ENCODE data around the gene ATP9A.

ATP9A gene

DNA sequence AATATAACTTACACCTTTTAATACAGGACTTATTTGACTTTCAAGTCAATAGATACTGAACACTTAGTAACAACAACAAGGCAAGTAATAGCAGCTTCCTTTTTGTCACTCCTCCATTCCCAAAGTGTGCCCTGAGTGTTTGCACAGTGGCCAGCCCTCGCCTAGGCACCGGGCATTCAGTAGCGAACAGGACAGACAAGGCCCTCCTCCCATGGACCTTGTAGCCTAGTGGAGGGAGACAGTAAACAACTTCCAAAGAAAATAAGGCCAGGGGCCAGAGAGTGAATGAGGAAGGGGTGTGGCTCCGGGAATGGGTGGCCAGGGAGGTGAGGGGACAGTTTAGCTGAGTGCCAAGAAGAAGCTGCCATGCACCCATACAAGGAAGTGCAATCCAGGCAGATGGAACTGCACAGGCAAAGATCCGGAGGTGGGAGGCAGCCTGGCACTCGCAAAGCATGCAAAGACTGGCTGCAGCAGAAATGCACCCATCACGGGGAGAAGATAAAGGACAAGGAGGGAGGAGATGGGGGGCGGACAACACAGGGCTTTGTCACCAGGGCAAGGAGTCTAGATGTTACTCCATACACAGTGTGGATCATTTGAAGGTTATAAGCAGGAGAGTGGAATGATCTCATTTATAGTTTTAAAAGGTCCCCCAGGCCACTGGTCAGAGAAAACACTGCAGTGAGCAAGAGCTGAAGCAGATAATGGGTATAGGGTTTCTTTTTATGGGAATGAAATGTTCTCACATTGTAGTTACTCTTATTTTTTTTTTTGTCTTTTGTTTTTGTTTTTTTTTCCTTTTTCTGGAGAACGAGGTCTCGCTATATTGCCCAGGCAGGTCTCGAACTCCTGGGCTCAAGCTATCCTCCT is 32.2 kb downstream of the ATP9A start:
- no peak overlapping the region for H3K4me3 ChIP-seq (ENCODE audit: low read depth, low read length)
- DNase-seq (ENCODE audit: low read depth) = no peak
- no peak for TF ChIP-seq POLR2A (IDR thresholded peaks at IDR 0.05; ENCODE audit: extremely low read depth, insufficient read length)
- TF ChIP-seq, protein P1, sequence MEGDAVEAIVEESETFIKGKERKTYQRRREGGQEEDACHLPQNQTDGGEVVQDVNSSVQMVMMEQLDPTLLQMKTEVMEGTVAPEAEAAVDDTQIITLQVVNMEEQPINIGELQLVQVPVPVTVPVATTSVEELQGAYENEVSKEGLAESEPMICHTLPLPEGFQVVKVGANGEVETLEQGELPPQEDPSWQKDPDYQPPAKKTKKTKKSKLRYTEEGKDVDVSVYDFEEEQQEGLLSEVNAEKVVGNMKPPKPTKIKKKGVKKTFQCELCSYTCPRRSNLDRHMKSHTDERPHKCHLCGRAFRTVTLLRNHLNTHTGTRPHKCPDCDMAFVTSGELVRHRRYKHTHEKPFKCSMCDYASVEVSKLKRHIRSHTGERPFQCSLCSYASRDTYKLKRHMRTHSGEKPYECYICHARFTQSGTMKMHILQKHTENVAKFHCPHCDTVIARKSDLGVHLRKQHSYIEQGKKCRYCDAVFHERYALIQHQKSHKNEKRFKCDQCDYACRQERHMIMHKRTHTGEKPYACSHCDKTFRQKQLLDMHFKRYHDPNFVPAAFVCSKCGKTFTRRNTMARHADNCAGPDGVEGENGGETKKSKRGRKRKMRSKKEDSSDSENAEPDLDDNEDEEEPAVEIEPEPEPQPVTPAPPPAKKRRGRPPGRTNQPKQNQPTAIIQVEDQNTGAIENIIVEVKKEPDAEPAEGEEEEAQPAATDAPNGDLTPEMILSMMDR (IDR thresholded peaks at IDR 0.05; ENCODE audit: low read depth, low read length) = no peak
- TF ChIP-seq MYC (IDR thresholded peaks at IDR 0.05; ENCODE audit: low read depth, low read length) = no peak
- TF ChIP-seq, protein P2, sequence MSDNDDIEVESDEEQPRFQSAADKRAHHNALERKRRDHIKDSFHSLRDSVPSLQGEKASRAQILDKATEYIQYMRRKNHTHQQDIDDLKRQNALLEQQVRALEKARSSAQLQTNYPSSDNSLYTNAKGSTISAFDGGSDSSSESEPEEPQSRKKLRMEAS (IDR thresholded peaks at IDR 0.05; ENCODE audit: low read depth, low read length) = no peak

DNA sequence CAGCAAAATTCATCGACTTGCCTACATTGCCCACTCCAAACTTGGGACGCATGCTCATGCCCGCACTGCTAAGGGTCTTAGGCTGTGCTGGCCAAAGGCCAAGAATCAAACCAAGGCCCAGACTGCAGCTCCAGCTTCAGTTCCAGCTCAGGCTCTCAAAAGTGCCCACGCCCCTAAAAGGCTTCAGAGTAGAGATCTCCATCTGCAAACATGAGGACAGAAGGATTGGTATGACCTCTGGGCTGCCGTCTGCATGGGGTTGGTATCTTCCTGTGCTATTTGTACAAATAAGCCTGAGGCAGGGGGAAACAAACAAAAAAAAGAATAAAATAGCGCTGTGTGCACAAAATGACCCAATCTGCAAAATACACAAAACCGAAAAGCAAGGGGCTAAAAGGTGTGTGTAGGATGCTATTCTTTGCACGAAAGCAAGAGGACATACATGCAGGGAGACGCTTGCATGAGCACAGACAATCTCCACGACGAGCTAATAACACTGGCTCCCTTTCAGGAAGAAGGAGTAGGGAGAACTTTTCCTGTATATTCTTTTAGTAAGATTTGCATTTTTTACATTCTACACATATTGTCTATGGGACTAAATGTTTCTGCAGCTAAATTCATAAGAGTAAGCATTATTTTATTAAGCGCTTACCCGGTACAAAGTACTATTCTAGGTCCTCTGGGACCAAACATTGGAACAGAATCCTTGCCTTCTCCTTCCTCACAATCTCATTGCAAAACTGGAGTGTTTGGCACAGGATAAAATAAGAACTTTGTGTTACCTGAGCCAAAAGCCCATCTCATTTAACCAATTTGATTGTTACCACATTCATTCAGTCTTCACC is 33.1 kb downstream of the ATP9A start:
- DNase-seq (ENCODE audit: low read depth) = no peak
- TF ChIP-seq MYC (IDR thresholded peaks at IDR 0.05; ENCODE audit: low read depth, low read length) (no peak), POLR2A (IDR thresholded peaks at IDR 0.05; ENCODE audit: extremely low read depth, insufficient read length) (no peak)
- TF ChIP-seq, protein P2 (IDR thresholded peaks at IDR 0.05; ENCODE audit: low read depth, low read length) = no peak

DNA sequence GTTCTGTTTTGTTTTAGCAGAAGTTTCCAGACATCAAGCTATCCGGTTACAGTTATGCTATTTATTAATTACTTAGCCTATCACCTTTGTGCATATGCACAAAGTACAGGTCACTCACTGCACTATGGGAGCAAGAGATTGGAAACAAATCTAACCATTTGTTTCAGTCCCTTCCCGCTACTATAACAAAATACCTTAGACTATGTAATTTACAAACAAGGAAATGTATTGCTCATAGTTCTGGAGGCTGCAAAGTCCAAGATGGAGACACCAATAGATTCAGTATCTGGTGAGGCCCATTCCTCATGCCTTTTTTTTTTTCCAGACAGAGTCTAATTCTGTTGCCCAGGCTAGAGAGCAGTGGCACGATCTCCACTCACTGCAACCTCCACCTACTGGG is 35.1 kb downstream of the ATP9A start:
- no peak for DNase-seq (ENCODE audit: low read depth)
- H3K4me3 ChIP-seq (ENCODE audit: low read depth, low read length) = no peak overlapping the region
- TF ChIP-seq POLR2A (IDR thresholded peaks at IDR 0.05; ENCODE audit: extremely low read depth, insufficient read length) (no peak), MYC (IDR thresholded peaks at IDR 0.05; ENCODE audit: low read depth, low read length) (no peak)
- TF ChIP-seq, protein P1 (IDR thresholded peaks at IDR 0.05; ENCODE audit: low read depth, low read length) = no peak
- TF ChIP-seq, protein P2 (IDR thresholded peaks at IDR 0.05; ENCODE audit: low read depth, low read length) = no peak

More for the DNA sequence above, 33.1 kb downstream of the ATP9A start:
- H3K4me3 ChIP-seq (ENCODE audit: low read depth, low read length) = no peak overlapping the region

- DNase-seq (ENCODE audit: low read depth) = no peak
- H3K4me3 ChIP-seq (ENCODE audit: low read depth, low read length) = no peak overlapping the region
- no peak for TF ChIP-seq MYC (IDR thresholded peaks at IDR 0.05; ENCODE audit: low read depth, low read length)
- TF ChIP-seq, protein P2 (IDR thresholded peaks at IDR 0.05; ENCODE audit: low read depth, low read length) = no peak
- TF ChIP-seq, protein P1 (IDR thresholded peaks at IDR 0.05; ENCODE audit: low read depth, low read length) = no peak
- no peak for TF ChIP-seq POLR2A (IDR thresholded peaks at IDR 0.05; ENCODE audit: extremely low read depth, insufficient read length)
Measured at GRCh38 chr20:51732096-51732791, 35.9 kb downstream of the ATP9A start.

GRCh38 chr20:51731731-51732095 is 36.5 kb downstream of the ATP9A start:
- H3K4me3 ChIP-seq (ENCODE audit: low read depth, low read length) = no peak overlapping the region
- DNase-seq (ENCODE audit: low read depth) = no peak
- TF ChIP-seq, protein P2 (IDR thresholded peaks at IDR 0.05; ENCODE audit: low read depth, low read length) = no peak
- TF ChIP-seq MYC (IDR thresholded peaks at IDR 0.05; ENCODE audit: low read depth, low read length) (no peak), POLR2A (IDR thresholded peaks at IDR 0.05; ENCODE audit: extremely low read depth, insufficient read length) (no peak)

- no peak overlapping the region for H3K4me3 ChIP-seq (ENCODE audit: low read depth, low read length)
- TF ChIP-seq POLR2A (IDR thresholded peaks at IDR 0.05; ENCODE audit: extremely low read depth, insufficient read length) (no peak), MYC (IDR thresholded peaks at IDR 0.05; ENCODE audit: low read depth, low read length) (no peak)
- TF ChIP-seq, protein P2 (IDR thresholded peaks at IDR 0.05; ENCODE audit: low read depth, low read length) = no peak
- TF ChIP-seq, protein P1 (IDR thresholded peaks at IDR 0.05; ENCODE audit: low read depth, low read length) = no peak
- no peak for DNase-seq (ENCODE audit: low read depth)
Measured at GRCh38 chr20:51729771-51730170, 38.4 kb downstream of the ATP9A start.
